Caco-2 (cell line): ENCODE results near the gene PRSS27. TPM values are rescaled to one million over a fixed set of nuclear protein-coding genes. Genes with fewer than 3 reads are reported as not detected.

Experiments used
- BruUV-seq: library from RNA; stranded (reverse); fragments of 400-500 nt; replicated peaks from 2 replicates; lab custom pipeline; 2021; lab: Mats Ljungman, UMichigan
- CTCF ChIA-PET: fragments of 300-600 bp; sonication (Branson Sonifier 250); formaldehyde crosslinking; loops from one replicate; lab custom pipeline; 2022; ENCODE audit warnings: antibody characterized with exemption; lab: Charles Lee
- POLR2A ChIA-PET: fragments of 300-600 bp; sonication (Branson Sonifier 250); formaldehyde crosslinking; loops from one replicate; lab custom pipeline; 2022; ENCODE audit warnings: antibody characterized with exemption; lab: Charles Lee
- DNase-seq, 2 experiments: peaks; one replicate each; pipeline versions ENCODE4 v3.0.0 to v3.0.0-alpha.2; 2020 to 2022
- H3K27me3 ChIP-seq: replicated peaks from 2 replicates; pipeline ENCODE4 v1.6.0; 2011; ENCODE audit warnings: low read length; ENCODE audit not compliant: control insufficient read depth, insufficient read depth
- H3K36me3 ChIP-seq: 2 replicates; pipeline ENCODE4 v1.5.1; 2011; ENCODE audit warnings: low read length; ENCODE audit not compliant: control insufficient read depth, insufficient read depth
- H3K4me1 ChIP-seq: fragments of 250-450 bp; sonication (Bioruptor Pico); 2 replicates; pipeline ENCODE4 v1.5.1; 2020; ENCODE audit warnings: mild to moderate bottlenecking
- H3K4me3 ChIP-seq: 2 replicates; pipeline ENCODE4 v1.5.1; 2011; ENCODE audit warnings: low read depth, mild to moderate bottlenecking, control low read depth, low read length
- H3K9me3 ChIP-seq: fragments of 250-450 bp; sonication (Bioruptor Pico); 2 replicates; pipeline ENCODE4 v1.5.1; 2020; ENCODE audit warnings: mild to moderate bottlenecking, moderate library complexity
- H3K27ac Mint-ChIP-seq: one replicate; pipeline ENCODE4 v1.8.0; 2022; ENCODE audit warnings: mixed read lengths; ENCODE audit not compliant: unreplicated experiment
- H3K27me3 Mint-ChIP-seq: one replicate; pipeline ENCODE4 v1.8.0; 2022; ENCODE audit warnings: mixed read lengths; ENCODE audit not compliant: insufficient read depth, unreplicated experiment
- H3K36me3 Mint-ChIP-seq: one replicate; pipeline ENCODE4 v1.8.0; 2022; ENCODE audit warnings: mild to moderate bottlenecking, mixed read lengths; ENCODE audit not compliant: insufficient read depth, unreplicated experiment
- H3K4me1 Mint-ChIP-seq: one replicate; pipeline ENCODE4 v1.8.0; 2022; ENCODE audit warnings: low read depth, mixed read lengths; ENCODE audit not compliant: unreplicated experiment
- H3K4me3 Mint-ChIP-seq: one replicate; pipeline ENCODE4 v1.8.0; 2022; ENCODE audit warnings: mild to moderate bottlenecking, moderate library complexity, mixed read lengths; ENCODE audit not compliant: unreplicated experiment
- H3K9me3 Mint-ChIP-seq: one replicate; pipeline ENCODE4 v1.8.0; 2022; ENCODE audit warnings: mixed read lengths; ENCODE audit not compliant: unreplicated experiment
- intact Hi-C: fragments of 100-400 bp; cut with micrococcal nuclease; formaldehyde crosslinking; loops from one replicate; pipeline ENCODE4 v1.10.0; 2022; ENCODE audit not compliant: unreplicated experiment
- total RNA-seq: library from RNA; stranded (reverse); gene quantifications from 2 replicates; pipeline ENCODE4 v1.2.3, GENCODE V29; 2022
- TF ChIP-seq, protein P1 (sequence below), 2 experiments: fragments of 200-600 bp in 1 of 2; IDR thresholded peaks; 1 replicate in 1 of 2; 2 replicates in 1 of 2; pipeline versions ENCODE4 v1.5.1 to v1.8.0; 2011 to 2022; ENCODE audit warnings: antibody characterized with exemption in 1 of 2, control low read depth in 1 of 2, inconsistent platforms in 1 of 2, low read depth in 1 of 2, low read length in 1 of 2, mild to moderate bottlenecking in 1 of 2, moderate library complexity in 1 of 2; ENCODE audit not compliant: insufficient read depth in 1 of 2, severe bottlenecking in 1 of 2, unreplicated experiment in 1 of 2

Gene PRSS27
- total RNA-seq, 1 experiment from 2014 or later = 1.1 TPM

DNA sequence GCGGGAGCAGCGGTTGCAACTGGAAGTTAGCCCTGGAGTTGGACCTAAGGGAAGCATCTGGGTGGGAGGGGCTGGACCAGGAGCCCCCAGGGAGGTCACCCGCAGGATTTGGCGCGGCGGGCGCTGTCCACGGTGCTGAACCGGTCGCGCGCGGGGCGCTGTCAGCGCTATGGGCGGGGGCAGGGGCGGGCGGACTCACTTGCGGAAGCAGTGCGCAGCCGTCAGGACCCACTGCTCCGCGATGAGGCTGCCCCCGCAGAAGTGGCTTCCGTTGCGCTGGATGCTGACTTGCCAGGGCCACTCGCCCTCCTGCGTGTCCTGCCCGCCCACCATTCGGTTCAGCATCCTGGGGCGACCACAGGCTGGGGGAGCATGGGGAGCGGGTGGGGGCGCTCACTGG lies 4.5 kb downstream of the PRSS27 start:
- TF ChIP-seq, protein P1, sequence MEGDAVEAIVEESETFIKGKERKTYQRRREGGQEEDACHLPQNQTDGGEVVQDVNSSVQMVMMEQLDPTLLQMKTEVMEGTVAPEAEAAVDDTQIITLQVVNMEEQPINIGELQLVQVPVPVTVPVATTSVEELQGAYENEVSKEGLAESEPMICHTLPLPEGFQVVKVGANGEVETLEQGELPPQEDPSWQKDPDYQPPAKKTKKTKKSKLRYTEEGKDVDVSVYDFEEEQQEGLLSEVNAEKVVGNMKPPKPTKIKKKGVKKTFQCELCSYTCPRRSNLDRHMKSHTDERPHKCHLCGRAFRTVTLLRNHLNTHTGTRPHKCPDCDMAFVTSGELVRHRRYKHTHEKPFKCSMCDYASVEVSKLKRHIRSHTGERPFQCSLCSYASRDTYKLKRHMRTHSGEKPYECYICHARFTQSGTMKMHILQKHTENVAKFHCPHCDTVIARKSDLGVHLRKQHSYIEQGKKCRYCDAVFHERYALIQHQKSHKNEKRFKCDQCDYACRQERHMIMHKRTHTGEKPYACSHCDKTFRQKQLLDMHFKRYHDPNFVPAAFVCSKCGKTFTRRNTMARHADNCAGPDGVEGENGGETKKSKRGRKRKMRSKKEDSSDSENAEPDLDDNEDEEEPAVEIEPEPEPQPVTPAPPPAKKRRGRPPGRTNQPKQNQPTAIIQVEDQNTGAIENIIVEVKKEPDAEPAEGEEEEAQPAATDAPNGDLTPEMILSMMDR (IDR thresholded peaks at IDR 0.05; ENCODE audit: insufficient read depth in 1 of 2, low read depth in 1 of 2, low read length in 1 of 2, severe bottlenecking in 1 of 2, unreplicated experiment in 1 of 2) = no peak
- CTCF ChIA-PET = no interaction called here
- POLR2A ChIA-PET = no interaction called here

DNA sequence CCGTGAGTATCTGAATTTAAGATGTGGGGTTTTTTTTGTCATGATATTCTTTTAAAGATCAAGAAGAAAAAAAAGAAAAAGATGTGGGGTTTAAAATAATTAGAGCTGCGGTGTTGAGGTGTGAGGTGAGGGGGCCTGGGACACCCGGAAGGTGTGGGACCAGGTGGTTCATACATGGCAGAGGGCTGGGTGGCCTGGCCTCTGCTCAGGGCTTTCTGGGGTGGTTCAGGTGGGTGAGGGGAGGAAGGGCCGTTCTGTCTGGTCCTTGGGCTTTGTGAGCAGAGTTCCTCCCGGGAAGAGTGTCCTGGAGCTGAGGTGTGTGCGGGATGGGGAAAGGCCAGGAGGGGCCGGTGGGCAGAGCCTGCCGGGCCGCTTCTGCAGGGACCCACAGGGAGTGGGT lies 5.0 kb downstream of the PRSS27 start:
- no TSS peak for BruUV-seq
- Mint-ChIP-seq H3K9me3 (no peaks in the 10 kb centered on the region), H3K27ac (no peak overlapping the region), H3K4me3 (no peak overlapping the region), H3K4me1 (no peaks in the 10 kb centered on the region), H3K36me3 (peaks cover 11% of the 10 kb centered on the region), H3K27me3 (peaks cover 3% of the 10 kb centered on the region)
- Histone ChIP-seq H3K4me1 (peaks cover 16% of the 10 kb centered on the region), H3K9me3 (no peaks in the 10 kb centered on the region), H3K36me3 (no peaks in the 10 kb centered on the region), H3K4me3 (no peak overlapping the region), H3K27me3 (no peaks in the 10 kb centered on the region)
- DNase-seq = no peak
- ChIA-PET CTCF (no interaction called here), POLR2A (no interaction called here)
- intact Hi-C loops = no loop called here
- TF ChIP-seq, protein P1 (IDR thresholded peaks at IDR 0.05; ENCODE audit: insufficient read depth in 1 of 2, low read depth in 1 of 2, low read length in 1 of 2, severe bottlenecking in 1 of 2, unreplicated experiment in 1 of 2) = no peak

More for the DNA sequence above, 4.5 kb downstream of the PRSS27 start:
- peaks cover 20% of the 10 kb centered on the region for H3K4me1 ChIP-seq
- Mint-ChIP-seq H3K4me1 (no peaks in the 10 kb centered on the region), H3K9me3 (no peaks in the 10 kb centered on the region), H3K27ac (no peak overlapping the region), H3K36me3 (peaks cover 11% of the 10 kb centered on the region), H3K4me3 (no peak overlapping the region), H3K27me3 (peaks cover 3% of the 10 kb centered on the region)
- intact Hi-C loops = no loop called here
- H3K27me3 ChIP-seq = no peaks in the 10 kb centered on the region
- no TSS peak for BruUV-seq
- no peak overlapping the region for H3K4me3 ChIP-seq
- H3K9me3 ChIP-seq = no peaks in the 10 kb centered on the region
- H3K36me3 ChIP-seq = no peaks in the 10 kb centered on the region
- DNase-seq = peak in 1 of 2 experiments; percentile 51

DNA sequence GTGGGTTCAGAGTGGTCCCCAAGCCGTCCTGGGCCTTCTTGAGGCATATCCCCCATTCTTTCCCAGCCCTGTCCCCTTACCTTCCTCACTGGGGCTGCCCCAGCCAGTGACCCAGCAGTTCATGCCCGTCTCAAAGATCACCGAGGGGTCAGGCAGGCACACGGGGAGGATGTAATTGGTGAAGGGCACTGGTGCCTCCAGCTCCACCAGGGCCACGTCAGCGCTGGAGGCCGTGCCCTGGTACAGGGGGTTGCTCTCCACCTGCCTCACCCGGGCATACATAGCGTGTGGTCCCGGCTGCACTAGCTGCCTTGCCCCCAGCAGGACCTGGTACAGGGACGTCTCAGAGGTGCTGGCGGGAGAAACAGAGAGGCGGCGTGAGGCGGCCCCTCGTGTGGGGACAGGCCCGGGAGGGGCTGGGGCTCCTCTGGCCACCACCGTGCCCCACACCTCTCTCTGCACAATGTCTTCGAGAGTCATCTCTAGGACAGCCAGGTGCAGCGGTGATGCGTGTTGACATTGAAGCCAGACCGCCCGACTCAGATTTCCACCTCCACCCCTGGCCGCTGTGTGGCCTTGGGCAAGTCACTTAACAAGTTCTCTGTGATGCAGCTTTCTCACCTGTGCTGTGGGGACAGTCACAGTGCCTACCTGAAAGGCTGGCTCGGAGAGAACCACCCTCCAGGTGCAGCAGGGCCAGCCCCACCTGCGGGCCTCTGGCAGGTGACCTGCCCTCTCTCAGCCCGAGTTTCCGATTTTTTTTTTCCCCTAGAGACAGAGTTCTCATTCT lies 5.8 kb downstream of the PRSS27 start:
- no peak for DNase-seq
- TF ChIP-seq, protein P1 (IDR thresholded peaks at IDR 0.05; ENCODE audit: insufficient read depth in 1 of 2, low read depth in 1 of 2, low read length in 1 of 2, severe bottlenecking in 1 of 2, unreplicated experiment in 1 of 2) = no peak
- Histone ChIP-seq H3K36me3 (no peaks in the 10 kb centered on the region), H3K4me1 (peaks cover 7% of the 10 kb centered on the region), H3K9me3 (no peaks in the 10 kb centered on the region), H3K4me3 (no peak overlapping the region), H3K27me3 (no peaks in the 10 kb centered on the region)
- no peak overlapping the region for H3K4me3 Mint-ChIP-seq
- CTCF ChIA-PET = no interaction called here
- H3K36me3 Mint-ChIP-seq = peaks cover 11% of the 10 kb centered on the region
- POLR2A ChIA-PET = no interaction called here
- BruUV-seq = no TSS peak
- H3K4me1 Mint-ChIP-seq = no peaks in the 10 kb centered on the region
- intact Hi-C loops = no loop called here
- H3K9me3 Mint-ChIP-seq = no peaks in the 10 kb centered on the region
- peaks cover 3% of the 10 kb centered on the region for H3K27me3 Mint-ChIP-seq
- no peak overlapping the region for H3K27ac Mint-ChIP-seq
